GM12878 (cell line): ENCODE measurements around the gene PAFAH2. TPM values are rescaled to one million over a fixed set of nuclear protein-coding genes. Genes with fewer than 3 reads are reported as not detected.

Source experiments
- ATAC-seq: fragments of 200-7000 bp; cut with Tn5 transposase; 3 replicates; pipeline ENCODE4 v1.9.1; 2020; ENCODE audit warnings: mild to moderate bottlenecking, moderate library complexity
- BruUV-seq: library from RNA; stranded (reverse); fragments of 400-500 nt; replicated peaks from 2 replicates; lab custom pipeline; 2021; lab: Mats Ljungman, UMichigan
- CTCF ChIA-PET: fragments of 300-600 bp; sonication (Branson Sonifier 250); formaldehyde crosslinking; extraction: SDS; loops from one replicate; lab custom pipeline; 2021; ENCODE audit warnings: inconsistent platforms; lab: Yijun Ruan, JAX
- POLR2A ChIA-PET: fragments of 350-600 bp; formaldehyde crosslinking; extraction: SDS; loops from one replicate; lab custom pipeline; 2021; ENCODE audit warnings: inconsistent platforms; lab: Charles Lee
- RAD21 ChIA-PET: fragments of 300-600 bp; sonication (Branson Sonifier 250); formaldehyde crosslinking; loops from one replicate; lab custom pipeline; 2023; ENCODE audit warnings: antibody characterized with exemption; ENCODE audit not compliant: unreplicated experiment; lab: Charles Lee
- SMC1A ChIA-PET: fragments of 300-600 bp; sonication (Branson Sonifier 250); formaldehyde crosslinking; loops from one replicate; lab custom pipeline; 2023; ENCODE audit not compliant: unreplicated experiment, uncharacterized antibody; lab: Charles Lee
- DNase-seq: peaks from one replicate; pipeline ENCODE4 v3.0.0-alpha.2; 2011; ENCODE audit warnings: low read depth, low spot score
- FAIRE-seq: peaks from 3 replicates; lab custom pipeline; 2011; peaks lifted over from hg19 to GRCh38; lab: Jason Lieb, UNC
- H2AFZ ChIP-seq: 2 replicates; pipeline ENCODE4 v1.6.0; 2011; ENCODE audit warnings: low read depth, low read length, control low read depth; ENCODE audit not compliant: control insufficient read depth
- H3K27ac ChIP-seq: 2 replicates; pipeline ENCODE4 v1.5.1; 2011; ENCODE audit warnings: control low read depth; ENCODE audit not compliant: control insufficient read depth, insufficient read depth
- H3K27me3 ChIP-seq, 2 experiments: replicated peaks in 1 of 2; 2 replicates each; pipeline versions ENCODE4 v1.6.0 to v1.6.1; 2011; ENCODE audit warnings: low read length in 1 of 2; ENCODE audit not compliant: control insufficient read depth in 2 of 2, insufficient read depth in 2 of 2
- H3K36me3 ChIP-seq, 2 experiments: 2 replicates each; pipeline ENCODE4 v1.5.1; 2011; ENCODE audit warnings: low read length in 1 of 2; ENCODE audit not compliant: control insufficient read depth in 2 of 2, insufficient read depth in 2 of 2
- H3K4me1 ChIP-seq: 2 replicates; pipeline ENCODE4 v1.6.1; 2011; ENCODE audit warnings: mild to moderate bottlenecking, low read length, moderate library complexity, mixed read lengths; ENCODE audit not compliant: control insufficient read depth, insufficient read depth
- H3K4me2 ChIP-seq: 2 replicates; pipeline ENCODE4 v1.6.0; 2011; ENCODE audit warnings: control low read depth; ENCODE audit not compliant: control insufficient read depth, insufficient read depth
- H3K4me3 ChIP-seq: fragments of 200-600 bp; sonication (generic); 2 replicates; pipeline ENCODE4 v1.5.1; 2016
- H3K79me2 ChIP-seq: 2 replicates; pipeline ENCODE4 v1.6.0; 2011; ENCODE audit warnings: low read length; ENCODE audit not compliant: control insufficient read depth, insufficient read depth
- H3K9ac ChIP-seq: 2 replicates; pipeline ENCODE4 v1.8.0; 2011; ENCODE audit warnings: low read length, control low read depth, mixed read lengths; ENCODE audit not compliant: control insufficient read depth, insufficient read depth
- H3K9me3 ChIP-seq: replicated peaks from 3 replicates; pipeline ENCODE4 v1.5.1; 2011; ENCODE audit warnings: mild to moderate bottlenecking, low read length; ENCODE audit not compliant: control insufficient read depth, insufficient read depth
- H4K20me1 ChIP-seq: 2 replicates; pipeline ENCODE4 v1.6.0; 2011; ENCODE audit not compliant: control insufficient read depth, insufficient read depth
- BCL11A ChIP-seq: IDR thresholded peaks from 2 replicates; pipeline ENCODE4 v1.6.1; 2011; ENCODE audit warnings: low read depth, low read length
- ETV6 ChIP-seq, 2 experiments: fragments of 450-650 bp in 1 of 2; IDR thresholded peaks in 1 of 2; conservative IDR thresholded peaks in 1 of 2; 2 replicates each; pipeline ENCODE4 v1.6.1; 2014; ENCODE audit warnings: antibody characterized with exemption in 1 of 2, borderline replicate concordance in 1 of 2, low read depth in 1 of 2, mild to moderate bottlenecking in 1 of 2, moderate library complexity in 1 of 2
- HDGF ChIP-seq: fragments of 450-650 bp; IDR thresholded peaks from 2 replicates; pipeline ENCODE4 v1.6.1; 2016; ENCODE audit warnings: antibody characterized with exemption
- SMAD1 ChIP-seq: fragments of 450-650 bp; IDR thresholded peaks from 2 replicates; pipeline ENCODE4 v1.6.1; 2018; ENCODE audit warnings: mild to moderate bottlenecking, low read depth; ENCODE audit not compliant: partially characterized antibody
- SMAD5 ChIP-seq: IDR thresholded peaks from 2 replicates; pipeline ENCODE4 v1.6.1; 2016; ENCODE audit warnings: antibody characterized with exemption, low read depth
- WGBS: methylation state at CpG from one replicate; pipeline ENCODE4 v1.1.6; 2016; ENCODE audit warnings: low lambda C conversion rate; ENCODE audit not compliant: insufficient replicate concordance, insufficient coverage; ENCODE audit errors: missing lambda C conversion rate; 5-methylcytosine and 5-hydroxymethylcytosine counted together
- in situ Hi-C: fragments of 300-500 bp; cut with MboI; formaldehyde crosslinking; loops from 9 replicates; pipeline ENCODE4 v1.14.3; 2018; ENCODE audit warnings: mixed read lengths
- intact Hi-C: fragments of 100-400 bp; cut with micrococcal nuclease; formaldehyde crosslinking; loops from one replicate; pipeline ENCODE4 v1.14.2; 2022; ENCODE audit not compliant: unreplicated experiment
- polyA plus RNA-seq, 11 experiments: library from polyadenylated mRNA; depleted of rRNA in 4 of 11; unstranded in 6 of 11; stranded (reverse) in 5 of 11; fragments of >200 nt; fragmentation: Nextera tagmentation in 4 of 11; fragmentation: Illumina TruSeq in 1 of 11; extraction: Ambion mirVana in 4 of 11; extraction: Trizol in 1 of 11; gene quantifications; 1 replicate in 1 of 11; 2 replicates in 10 of 11; pipeline versions ENCODE4 v1.2.1 to v1.2.3, GENCODE V29; 2011 to 2016; ENCODE audit warnings: inconsistent platforms in 2 of 11, missing spikeins in 2 of 11, low read depth in 1 of 11
- total RNA-seq, 4 experiments: library from RNA; depleted of rRNA in 3 of 4; stranded (reverse); fragments of >200 nt in 3 of 4; fragmentation: Illumina TruSeq in 1 of 4; extraction: Trizol in 1 of 4; gene quantifications; 2 replicates each; pipeline versions ENCODE4 v1.2.1 to v1.2.3, GENCODE V29; 2013 to 2021
- TF ChIP-seq, protein P1 (sequence below), 3 experiments: IDR thresholded peaks in 2 of 3; conservative IDR thresholded peaks in 1 of 3; 2 replicates each; pipeline ENCODE4 v1.5.1; 2011; ENCODE audit warnings: low read depth in 3 of 3, low read length in 3 of 3, mild to moderate bottlenecking in 3 of 3, control low read depth in 2 of 3, moderate library complexity in 2 of 3, inconsistent platforms in 1 of 3, mixed read lengths in 1 of 3; ENCODE audit not compliant: control insufficient read depth in 2 of 3, insufficient read depth in 1 of 3; ENCODE audit errors: extremely low read depth in 1 of 3

PAFAH2 gene
- total and polyA plus RNA-seq, 10 of the 15 experiments (the other 5 are each of a cell fraction or from before 2014, with no cell fraction given): 3.0 to 9.5 (median 6.5) TPM

DNA sequence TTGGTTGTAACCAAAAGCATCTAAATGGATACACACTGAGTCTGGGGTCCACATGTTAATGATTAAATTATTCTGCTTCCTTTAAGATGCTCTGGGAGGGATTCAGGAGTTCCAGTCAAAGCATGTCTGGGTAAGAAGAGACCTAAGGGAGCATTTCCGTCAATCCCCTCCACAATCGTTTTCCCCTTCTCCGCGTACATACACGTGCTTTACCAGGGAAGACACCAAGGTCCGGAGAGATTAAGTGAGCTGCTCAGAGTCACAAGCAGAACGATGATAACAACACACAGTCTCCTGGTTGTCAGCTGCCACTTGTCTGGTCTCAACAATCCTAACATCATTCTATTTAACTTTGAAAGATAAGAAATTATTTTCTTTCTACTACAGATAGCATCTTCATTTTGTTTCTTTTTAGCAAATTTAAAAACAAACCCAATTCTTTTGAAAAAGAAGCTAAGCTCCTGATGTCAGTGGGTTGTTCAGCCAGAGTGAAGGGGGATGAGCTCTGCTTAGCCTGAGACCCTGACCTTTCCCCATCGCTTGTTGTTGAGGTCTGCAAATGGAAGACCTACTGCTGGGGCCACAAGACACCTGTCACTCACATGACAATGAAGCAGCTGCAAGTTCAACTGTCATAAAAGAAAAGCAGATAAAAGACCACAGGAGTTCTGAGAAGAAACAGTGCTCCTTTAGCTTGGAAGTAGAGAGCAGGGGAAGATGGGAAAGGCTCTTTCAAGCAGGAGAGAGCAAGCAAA, 4.5 kb downstream of the PAFAH2 start:
- Histone ChIP-seq H3K4me1 (peaks cover 8% of the 10 kb centered on the region), H3K4me2 (no peak overlapping the region), H3K36me3 (peaks cover 0 to 6% of the 10 kb centered on the region in 2 experiments; a peak in 2 of 4 replicates), H3K27me3 (no peaks in the 10 kb centered on the region), H2AFZ (no peak overlapping the region), H3K27ac (no peak overlapping the region), H3K9ac (no peak overlapping the region), H3K79me2 (peaks cover 6% of the 10 kb centered on the region), H4K20me1 (no peaks in the 10 kb centered on the region), H3K4me3 (no peak overlapping the region), H3K9me3 (no peaks in the 10 kb centered on the region)
- DNase-seq (no peak), ATAC-seq (no peak), FAIRE-seq (no peak)
- WGBS: 87% methylated on average over 8 of the region's 8 CpGs
- intact Hi-C loops (no loop called here), in situ Hi-C loops (no loop called here)
- SMC1A ChIA-PET: interaction anchor here (0.6 to 11.2 kb wide), 3 partner anchors 11 to 790 kb away, joined by 3 to 319 read pairs (median 4); partner anchors contain the start of gene STMN1
- TF ChIP-seq BCL11A (no peak), ETV6 (conservative IDR thresholded peaks at IDR 0.05 in 1 of 2, IDR thresholded peaks at IDR 0.05 in 1 of 2; ENCODE audit: borderline replicate concordance in 1 of 2, low read depth in 1 of 2) (no peak), SMAD1 (no peak), HDGF (no peak), SMAD5 (no peak)
- TF ChIP-seq, protein P1, sequence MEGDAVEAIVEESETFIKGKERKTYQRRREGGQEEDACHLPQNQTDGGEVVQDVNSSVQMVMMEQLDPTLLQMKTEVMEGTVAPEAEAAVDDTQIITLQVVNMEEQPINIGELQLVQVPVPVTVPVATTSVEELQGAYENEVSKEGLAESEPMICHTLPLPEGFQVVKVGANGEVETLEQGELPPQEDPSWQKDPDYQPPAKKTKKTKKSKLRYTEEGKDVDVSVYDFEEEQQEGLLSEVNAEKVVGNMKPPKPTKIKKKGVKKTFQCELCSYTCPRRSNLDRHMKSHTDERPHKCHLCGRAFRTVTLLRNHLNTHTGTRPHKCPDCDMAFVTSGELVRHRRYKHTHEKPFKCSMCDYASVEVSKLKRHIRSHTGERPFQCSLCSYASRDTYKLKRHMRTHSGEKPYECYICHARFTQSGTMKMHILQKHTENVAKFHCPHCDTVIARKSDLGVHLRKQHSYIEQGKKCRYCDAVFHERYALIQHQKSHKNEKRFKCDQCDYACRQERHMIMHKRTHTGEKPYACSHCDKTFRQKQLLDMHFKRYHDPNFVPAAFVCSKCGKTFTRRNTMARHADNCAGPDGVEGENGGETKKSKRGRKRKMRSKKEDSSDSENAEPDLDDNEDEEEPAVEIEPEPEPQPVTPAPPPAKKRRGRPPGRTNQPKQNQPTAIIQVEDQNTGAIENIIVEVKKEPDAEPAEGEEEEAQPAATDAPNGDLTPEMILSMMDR (IDR thresholded peaks at IDR 0.05 in 2 of 3, conservative IDR thresholded peaks at IDR 0.05 in 1 of 3; ENCODE audit: control insufficient read depth in 2 of 3, extremely low read depth in 1 of 3, insufficient read depth in 1 of 3, low read depth in 3 of 3, low read length in 3 of 3): no peak
- POLR2A ChIA-PET: interaction anchor here (0.9 to 9.8 kb wide), 2 partner anchors 9 to 93 kb away, joined by 4 to 116 read pairs; no protein-coding TSS in a partner anchor
- CTCF ChIA-PET: interaction anchor here (0.6 to 7.7 kb wide), 6 partner anchors 34 to 1995 kb away, joined by 3 to 383 read pairs (median 5); no protein-coding TSS in a partner anchor
- RAD21 ChIA-PET: interaction anchor here (8.0 kb wide), 1 partner anchor 94 kb away, joined by 296 read pairs; the partner anchor contains the start of gene STMN1
- BruUV-seq: no TSS peak
